Measurements from ENCODE around the gene PDCD4.

- TF ChIP-seq CTCF (IDR thresholded peaks at IDR 0.05) (no peak), POLR2A (IDR thresholded peaks at IDR 0.05) (no peak)
Observed at GRCh38 chr10:110847374-110847773, 24.4 kb upstream of the PDCD4 start.
